Glomerular visceral epithelial cell (primary cell): Measurements from ENCODE around the gene ALOXE3.
A peak's percentile ranks its signal among the peaks of the same experiment; 100 is the strongest.
"Not testable (repeated sequence)": the region's sequence is repeated elsewhere in the genome, so short reads cannot be mapped to it uniquely, and the experiment has no call there.

Experiments used
- DNase-seq: peaks from one replicate; pipeline ENCODE4 v3.0.0-alpha.2; 2016; ENCODE audit errors: extremely low spot score

Gene ALOXE3

DNA sequence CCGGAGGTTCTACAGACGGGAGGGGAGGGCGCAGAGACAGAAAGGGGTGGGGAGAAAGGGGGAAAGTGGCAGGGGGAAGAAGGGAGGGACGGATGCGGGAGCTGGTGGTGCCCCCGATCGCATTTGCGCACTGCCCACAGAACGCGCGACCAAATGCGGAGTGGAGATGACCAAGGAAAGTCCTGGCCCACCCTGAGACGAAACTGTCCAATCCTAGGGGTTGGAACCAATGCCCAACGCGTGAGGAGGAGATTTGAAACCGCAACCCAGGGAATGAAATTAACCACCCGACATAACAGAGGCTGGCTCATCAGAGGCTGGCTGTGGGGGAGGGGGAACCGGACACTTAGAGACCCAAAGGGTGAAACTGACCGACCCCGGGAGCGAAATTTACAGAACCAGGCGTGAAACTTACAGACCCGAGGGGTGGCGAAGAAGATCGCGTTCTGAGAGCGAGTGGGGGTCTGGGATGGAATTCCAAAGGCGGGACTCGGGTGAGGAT lies 4.2 kb upstream of the ALOXE3 start:
- peak; percentile 48 for DNase-seq

DNA sequence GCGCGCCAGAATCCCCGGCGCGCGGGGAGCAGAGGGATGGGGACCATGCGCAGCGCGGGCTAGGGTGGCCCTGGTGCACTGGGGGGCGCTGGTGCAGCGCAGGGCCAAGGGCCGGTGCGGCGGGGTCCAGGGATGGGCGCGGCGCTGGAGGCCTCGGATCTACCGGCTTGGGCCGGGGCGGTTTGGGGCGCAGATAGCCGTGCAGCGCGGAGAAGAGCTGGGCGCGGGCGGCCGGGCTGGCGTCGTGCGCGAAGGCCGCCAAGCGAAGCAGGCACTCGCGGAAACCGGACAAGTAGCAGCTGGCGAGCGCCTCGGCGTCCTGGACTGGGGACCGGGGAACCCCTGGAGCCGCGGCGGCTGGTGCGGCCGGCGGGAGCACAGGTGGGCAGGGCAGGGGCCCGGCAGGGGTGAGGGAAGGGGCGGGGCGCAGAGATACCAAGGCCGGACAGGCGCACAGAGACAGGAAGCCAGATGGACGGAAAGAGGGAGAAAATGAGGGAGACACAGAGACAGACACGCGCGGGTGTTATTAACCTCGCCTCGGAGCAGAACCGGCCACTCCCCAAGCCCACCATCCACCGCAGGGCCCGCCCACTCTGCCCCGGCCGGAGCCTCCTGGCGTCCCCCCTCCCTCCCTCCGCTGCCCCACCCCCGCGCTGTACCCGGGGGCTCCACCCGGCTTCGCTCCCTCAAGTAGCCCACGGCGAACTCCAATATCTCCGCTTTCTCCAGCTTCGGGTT lies 3.5 kb upstream of the ALOXE3 start:
- DNase-seq = peak; percentile 76

DNA sequence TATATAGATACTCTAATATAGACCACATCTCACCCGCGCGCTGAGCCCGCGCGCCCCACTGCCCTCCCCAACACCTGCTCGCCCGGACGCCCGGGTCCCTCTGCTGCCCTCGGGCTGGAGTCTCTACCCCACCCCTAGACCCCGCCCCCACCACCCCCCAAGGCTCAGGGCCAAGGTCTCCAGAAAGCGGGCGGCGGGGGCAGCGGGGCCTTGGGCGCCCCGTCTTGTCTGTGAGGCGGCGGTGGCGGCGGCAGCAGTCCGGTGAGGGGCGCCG lies 3.0 kb upstream of the ALOXE3 start:
- no peak for DNase-seq

DNA sequence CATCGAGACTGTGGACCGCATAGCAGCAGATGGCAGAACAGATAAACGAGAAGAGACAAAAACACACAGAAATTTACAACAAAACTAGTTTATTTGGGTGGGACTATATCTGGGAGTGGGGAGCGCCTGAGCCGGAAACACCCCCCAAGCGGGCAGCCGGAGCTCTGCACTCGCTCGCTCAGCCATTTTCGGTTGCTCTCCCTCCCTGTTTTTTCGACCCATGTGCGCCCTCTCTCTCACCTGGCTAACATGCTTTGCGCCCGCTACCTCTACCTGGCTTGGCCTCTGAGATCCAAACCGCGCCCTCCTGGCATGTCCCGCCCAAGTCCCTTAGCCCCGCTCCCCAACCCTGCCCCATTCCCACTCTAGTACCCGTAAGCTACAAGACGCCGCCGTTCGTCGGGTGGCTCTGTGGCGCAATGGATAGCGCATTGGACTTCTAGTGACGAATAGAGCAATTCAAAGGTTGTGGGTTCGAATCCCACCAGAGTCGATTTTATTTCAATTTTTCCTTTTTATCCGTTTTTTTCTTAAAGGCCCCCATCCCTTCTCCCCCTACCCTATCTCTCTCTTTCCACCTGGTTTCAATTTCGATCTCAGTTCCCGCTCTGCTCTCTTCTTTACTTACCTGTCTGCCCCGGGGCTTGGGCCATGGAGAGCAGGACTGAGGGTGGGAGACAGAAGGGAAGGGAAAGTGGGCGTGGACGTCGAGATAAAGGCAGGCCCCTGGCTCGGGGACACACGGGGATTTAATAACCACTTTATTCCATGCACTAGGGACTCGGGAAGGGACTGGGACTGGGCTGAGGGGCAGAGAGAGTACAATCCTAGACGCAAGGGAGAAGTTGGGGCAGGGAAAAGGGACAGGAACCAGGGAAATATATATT lies 2.4 kb upstream of the ALOXE3 start:
- DNase-seq = peak; percentile 85

DNA sequence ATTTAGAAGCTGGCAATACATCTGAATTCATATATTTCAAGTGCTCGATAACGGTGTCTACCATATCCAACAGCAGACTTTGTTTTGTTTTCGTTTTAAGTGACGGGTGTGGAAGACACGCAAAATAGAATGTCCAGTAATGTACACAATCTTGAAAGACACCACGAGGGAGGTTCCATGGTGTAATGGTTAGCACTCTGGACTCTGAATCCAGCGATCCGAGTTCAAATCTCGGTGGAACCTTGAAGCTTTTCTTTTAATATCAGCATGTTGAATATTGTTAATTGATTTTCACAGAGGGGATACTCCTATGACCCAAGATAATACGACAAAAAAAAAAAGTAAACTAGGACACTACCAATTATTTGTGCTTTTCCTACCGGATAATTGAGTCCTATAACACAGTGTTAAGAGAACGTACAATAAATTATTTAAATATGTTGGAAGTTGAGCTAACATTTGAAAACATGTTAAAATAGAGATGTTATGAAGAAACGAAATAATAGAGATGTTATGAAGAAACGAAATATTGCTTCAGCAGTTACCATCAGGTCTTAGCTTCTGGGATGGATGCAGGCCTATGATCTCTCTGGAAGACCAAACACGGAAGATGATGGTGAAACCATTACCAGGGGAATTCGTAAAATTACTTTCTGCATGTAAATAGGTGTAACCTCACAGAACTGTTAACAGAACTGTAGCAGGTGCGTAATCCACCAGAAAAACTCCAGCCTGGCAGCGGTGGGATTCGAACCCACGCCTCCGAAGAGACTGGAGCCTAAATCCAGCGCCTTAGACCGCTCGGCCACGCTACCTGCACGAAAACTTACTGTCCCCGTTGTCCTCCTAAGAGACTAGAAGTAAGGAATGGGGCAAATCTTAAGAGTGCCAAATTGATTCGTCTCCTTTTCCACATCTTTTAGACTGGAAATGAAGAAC lies 1.5 kb upstream of the ALOXE3 start:
- DNase-seq = peak; percentile 95

DNA sequence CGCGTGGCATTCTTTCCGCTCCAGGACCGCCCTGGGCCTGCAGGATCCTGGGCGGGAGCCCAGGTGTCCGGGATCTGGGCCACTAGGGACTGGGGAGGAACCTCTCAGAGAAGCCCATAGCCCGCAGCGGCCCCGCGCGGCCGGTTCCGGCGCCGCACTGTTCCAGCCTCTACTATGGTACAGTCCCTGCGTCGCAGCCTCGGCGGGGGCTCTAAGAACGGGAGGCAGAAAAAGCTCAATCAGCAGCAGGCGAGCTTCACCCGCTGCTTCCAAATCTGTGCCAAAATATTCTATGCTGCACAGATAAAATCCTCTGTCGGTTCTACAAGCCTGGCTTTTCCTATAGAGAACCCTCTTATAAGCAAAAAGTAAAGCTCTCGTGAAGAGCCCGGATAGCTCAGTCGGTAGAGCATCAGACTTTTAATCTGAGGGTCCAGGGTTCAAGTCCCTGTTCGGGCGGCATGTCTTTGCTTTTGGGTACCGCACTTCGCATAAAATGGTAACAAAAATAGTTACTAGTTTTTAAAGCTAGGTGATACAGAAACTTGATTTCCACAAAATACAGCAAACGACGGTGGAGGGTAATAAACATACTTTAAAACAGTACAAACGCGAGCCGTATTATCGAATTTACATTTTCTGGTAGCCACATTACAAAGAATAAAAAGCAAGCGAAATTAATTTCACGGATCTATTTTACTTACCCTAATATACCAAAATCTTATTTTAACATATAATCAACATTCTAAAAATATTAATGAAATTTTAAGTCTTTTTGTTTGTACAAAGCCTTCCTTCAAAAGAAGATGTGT lies 661 bp upstream of the ALOXE3 start:
- peak; percentile 87 for DNase-seq

DNA sequence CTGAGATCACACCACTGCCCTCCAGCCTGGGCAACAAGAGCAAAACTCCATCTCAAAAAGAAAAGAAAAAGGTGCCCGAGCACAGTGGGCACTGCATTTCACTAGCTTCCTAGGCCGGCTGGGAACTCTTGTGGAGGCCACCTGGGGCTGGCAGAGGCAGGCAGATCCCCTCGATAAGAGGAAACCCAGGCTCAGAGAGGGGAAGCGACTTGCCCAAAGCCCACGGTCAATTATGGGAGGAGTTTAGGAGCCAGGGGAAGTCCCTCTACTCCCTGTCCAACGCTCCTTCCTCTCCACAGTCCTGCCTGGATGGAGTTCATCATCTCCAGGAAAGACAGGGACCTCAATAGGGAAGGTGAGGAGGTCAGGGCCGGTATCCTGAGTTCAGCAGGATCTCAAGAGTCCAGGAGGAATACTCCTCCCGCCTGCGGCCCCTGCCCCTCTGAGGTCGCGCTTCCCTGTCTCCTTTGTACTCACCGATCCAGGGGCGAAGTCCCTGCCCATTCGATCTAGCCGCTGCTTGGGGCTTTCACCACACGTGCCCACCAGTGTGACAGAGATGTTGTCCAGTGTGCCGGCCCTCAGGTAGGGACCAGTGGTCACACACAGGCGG lies 841 bp downstream of the ALOXE3 start:
- no peak for DNase-seq

DNA sequence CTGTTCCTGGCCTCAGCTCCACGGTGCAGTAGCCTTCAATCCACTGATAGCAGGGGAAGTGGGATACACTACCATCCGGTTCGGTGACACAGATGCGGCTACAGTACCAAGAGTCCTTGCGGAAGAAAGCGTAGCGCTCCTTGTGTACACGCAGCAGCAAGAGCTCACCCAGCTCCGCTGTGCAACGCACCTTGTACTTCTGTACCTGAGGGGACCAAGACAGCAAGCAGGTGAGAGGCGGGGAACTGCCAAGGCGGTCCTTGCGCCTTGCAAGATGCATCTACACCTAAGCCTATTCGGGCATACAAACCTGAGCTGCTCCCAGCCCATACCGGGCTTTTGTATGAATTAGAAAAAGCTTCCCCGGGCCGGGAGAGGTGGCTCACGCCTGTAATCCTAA lies 1.5 kb downstream of the ALOXE3 start:
- no peak for DNase-seq

DNA sequence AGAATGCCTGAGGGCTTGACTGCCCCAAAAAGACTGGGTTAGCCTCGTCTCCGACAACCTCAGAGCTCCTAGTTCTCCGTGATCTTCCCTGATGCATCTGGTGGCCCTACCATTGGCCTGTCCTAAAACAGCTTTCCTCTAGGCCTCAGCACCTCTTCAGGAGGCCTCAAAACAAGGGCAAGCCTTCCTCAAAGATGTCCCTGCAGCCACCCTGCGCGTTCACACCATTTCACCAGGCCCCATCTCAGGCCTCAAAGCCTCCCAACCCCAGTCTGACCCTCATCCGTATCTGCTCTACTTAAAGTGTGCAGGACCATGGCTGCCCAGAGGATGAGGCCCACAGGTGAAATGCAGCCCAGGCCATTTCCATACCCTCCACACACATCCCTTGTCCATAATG lies 7.4 kb downstream of the ALOXE3 start:
- DNase-seq = no peak

DNA sequence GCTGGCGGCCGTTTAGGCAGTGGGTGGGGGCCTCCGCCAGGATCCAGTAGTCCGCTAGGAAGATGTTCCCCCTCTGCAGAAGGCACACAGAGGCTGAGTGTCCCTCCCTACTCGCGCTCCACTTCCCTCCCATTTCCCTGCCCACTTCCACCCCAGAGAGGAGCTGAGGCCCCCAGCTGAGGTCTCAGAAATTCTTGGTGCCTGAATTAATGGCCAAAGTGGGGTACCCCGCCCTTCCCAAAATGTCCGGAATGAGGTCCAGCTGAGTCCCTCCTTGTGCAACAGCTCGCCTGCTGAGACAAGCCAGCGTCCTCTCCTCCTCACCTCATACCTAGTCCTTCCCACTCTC lies 7.9 kb downstream of the ALOXE3 start:
- no peak for DNase-seq

DNA sequence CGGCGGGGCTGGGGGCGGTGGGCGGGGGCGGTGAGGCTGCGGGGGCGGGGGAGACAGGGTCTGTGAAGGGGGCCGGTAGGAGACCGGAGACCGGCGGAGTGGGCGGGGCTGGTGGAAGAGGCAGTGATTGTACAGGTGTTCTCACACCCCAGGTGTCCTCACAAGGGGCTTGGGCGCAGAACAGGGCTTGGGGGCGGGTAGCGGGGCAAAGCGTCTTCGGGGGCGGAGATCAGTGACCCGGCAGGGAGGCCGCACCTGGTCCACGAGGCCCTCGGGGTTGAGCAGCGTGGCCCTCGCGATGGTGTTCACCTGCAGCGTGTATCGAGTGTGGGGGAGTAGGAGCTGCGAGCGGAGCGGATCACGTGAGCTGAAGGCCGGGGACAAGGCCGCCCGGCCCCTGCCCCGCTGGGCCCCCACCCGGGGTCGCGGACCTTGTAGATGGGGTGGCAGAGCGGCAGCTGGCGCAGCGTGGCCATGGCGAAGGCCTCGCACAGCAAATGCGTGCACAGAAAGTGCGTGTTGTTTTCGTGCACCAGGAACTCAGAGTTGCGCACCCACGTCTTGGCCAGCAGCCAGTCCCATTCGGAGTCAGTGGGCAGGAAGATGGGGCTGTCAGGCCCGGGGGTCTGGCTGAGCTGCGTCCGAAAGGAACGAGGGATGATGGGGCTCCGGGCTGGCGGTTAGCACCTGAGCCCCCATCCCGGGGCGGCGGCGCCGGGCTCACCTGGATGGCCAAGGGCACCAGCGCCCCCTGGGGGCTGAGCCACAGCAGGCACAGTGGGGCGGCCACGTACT lies 8.5 kb downstream of the ALOXE3 start:
- DNase-seq = peak; percentile 33

DNA sequence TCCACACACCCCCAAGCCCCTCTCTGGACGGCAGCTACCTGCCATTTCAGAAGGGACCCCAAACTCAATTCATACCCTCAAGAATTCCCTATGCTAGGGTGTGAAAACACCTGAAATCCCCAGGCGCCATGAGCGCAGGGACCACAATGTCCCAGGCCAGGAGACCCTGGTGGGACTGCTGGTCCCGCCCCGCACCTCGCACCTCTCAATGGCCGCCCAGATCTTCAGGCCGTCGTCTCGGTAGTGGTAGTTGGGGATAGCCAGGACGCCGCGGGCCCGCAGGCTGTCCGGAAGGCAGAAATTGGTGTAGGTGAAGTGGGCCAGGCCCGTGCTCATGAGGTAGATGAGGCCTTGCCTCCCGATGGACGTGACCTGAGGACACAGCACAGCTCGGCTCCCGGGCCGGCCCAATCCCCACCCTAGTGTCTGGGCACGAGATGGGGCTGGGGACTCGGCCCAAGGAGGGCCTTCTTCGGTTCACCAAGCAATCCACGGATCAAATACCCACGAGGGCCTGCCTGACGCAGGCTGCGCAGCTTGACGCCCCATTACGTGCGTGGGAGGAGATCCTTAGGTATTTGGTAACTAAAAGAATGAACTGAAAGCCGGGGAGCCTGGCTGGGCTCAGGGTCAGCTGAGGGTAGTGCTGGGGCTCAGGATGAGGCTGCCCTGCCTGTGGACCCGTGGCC lies 9.2 kb downstream of the ALOXE3 start:
- no peak for DNase-seq

DNA sequence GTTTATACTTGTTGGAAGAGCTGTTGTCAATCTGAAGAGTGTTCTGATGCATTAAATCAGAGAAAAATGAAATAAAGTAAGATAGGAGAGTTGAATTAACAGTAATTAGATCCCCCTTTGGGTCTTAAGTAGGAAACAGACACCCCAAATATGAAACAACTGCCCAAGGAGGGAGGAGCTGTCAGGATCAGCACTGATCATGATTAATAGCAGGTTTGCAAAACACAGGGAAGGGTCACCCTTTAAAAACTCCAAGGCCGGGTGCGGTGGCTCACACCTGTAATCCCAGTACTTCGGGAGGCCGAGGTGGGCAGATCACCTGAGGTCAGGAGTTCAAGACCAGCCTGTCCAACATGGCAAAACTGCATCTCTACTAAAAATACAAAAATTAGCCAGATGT lies 11.3 kb downstream of the ALOXE3 start:
- not testable (repeated sequence) for DNase-seq

DNA sequence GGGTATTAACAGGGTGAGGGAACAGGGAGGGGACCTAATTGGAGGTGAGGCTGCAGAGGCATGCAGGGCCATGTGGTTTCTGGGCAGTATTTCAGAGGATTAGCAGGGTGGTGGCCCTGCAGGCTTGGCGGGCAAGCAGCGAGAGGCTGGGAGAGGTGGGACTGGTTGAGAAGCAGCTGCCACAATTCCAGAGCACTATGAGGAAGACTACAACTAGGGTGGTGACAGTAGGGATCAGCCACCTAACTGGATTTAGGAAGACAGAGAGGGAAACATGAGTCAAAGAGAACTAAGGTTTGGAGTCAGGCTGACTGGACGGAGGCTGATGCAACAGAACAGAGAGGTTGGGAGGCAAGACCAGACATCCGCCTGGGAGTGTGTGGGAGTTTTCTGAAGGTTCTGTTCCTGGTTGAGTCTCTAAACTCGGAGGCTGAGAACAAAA lies 12.3 kb downstream of the ALOXE3 start:
- no peak for DNase-seq

DNA sequence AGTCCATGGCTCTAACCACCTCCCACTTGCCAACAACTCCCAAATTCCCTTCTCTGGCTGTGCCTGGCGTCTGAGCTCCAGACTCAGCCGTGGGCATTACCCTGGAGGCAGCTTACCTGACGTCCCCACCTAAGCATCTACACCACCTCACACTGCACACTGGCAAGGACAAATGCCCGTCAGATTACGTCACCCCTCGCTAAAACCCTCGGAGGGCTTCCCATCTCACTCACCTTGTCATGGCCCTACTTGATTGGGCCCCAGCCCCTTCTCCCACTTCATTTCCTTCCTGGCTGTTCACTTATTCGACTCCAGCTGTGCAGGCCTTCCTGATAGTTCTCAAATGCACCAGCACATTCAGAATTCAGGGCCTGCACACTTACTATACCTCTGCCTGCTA lies 13.4 kb downstream of the ALOXE3 start:
- DNase-seq = no peak

DNA sequence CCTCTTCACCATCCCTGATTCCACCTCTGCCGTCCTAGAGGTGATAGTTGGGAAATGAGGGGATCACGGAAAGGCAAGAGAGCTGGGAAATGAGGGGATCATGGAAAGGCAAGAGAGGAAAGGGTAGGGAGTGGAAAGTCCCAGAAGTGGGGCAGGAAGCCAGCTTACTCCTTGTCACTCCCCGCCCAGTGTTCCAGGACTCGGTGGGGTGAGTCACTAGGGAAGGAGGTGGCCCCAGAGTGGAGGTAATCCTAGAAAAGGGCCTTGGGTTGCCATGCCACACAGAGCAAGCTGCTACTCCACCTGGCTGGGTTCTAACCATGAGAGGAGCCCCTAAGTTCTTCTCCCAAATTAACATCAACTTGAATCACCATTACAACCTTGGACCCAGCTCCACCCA lies 14.8 kb downstream of the ALOXE3 start:
- DNase-seq = no peak

DNA sequence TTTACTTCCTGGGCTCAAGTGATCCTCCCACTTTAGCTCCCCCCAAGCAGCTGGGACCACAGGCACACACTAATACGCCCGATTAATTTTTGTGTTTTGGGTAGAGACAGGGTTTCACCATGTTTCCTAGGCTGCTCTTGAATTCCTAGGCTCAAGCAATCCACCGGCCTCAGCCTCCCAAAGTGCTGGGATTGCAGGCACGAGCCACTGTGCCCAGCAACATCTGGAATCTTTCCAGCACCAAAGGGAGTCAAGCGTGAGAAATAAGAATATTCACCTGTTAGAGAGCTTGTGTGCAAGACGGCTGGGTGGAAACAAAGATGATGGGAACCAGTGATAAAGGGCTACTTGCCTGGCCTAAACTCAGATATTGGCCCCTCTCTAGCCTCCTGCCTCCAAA lies 16.6 kb downstream of the ALOXE3 start:
- no peak for DNase-seq

DNA sequence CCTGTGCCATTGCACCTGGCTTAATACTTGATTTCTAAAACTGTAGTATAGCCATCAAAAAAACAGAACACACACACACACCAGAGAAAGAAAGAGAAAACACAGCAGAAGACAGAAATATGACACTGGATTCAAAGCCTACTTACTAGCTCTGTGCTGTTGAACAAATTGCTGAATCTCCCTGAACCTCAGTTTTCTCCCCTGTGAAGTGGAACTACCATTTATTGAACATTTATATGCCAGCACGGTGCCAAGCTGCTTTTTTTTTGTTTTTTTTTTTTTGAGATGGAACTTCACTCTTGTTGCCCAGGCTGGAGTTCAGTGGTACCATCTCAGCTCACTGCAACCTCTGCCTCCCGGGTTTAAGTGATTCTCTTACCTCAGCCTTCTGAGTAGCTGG lies 17.6 kb downstream of the ALOXE3 start:
- DNase-seq = no peak

DNA sequence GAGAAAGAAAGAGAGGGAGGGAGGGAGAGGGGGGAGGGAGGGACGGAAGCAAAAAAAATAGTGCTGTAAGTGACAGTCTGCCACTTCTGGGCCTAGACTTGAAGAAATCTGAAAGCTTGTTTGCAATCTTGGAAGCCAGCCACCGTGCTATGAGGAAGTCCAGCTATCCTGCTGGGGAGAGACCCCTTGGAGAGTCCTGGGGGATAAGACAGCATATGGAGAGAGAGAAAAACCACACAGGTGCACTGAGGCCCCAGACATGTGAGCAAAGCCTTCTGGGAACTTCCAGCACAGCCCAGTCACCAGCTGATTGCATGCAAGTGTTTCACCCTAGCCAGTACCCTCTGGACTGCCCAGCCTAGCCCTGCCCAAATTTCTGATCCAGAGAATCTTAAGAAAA lies 18.2 kb downstream of the ALOXE3 start:
- no peak for DNase-seq
